HUDEP-2 (cell line): Measurements from ENCODE around the gene MGST2.

Experiments
- DNase-seq, 76 experiments: peaks; one replicate each; lab custom pipeline; 2025; ENCODE audit not compliant: unreplicated experiment in 76 of 76; lab: John Stamatoyannopoulos, UW

The MGST2 gene

DNA sequence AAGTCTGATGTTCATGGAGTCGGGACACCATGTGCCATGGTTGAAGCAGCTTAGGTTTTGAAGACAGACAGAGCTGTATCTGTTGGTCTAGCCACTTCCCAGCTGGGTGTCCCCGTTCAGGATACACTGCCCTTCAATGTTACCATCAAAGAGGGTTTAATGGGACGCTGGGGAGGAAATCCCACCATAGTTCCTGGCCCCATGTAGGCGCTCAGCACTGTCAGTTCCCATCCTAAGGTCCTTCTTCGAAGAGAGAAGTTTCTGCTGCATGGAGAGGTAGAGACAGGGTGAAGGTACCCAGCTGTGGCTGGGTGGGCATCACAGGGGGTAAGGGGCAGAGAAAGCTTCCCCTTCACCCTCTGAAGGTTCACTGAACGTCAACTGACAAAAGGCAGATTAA is 3.7 kb downstream of the MGST2 start:
- no peak for DNase-seq

GRCh38 chr4:139669890-139670289 is 4.3 kb downstream of the MGST2 start:
- no peak for DNase-seq

GRCh38 chr4:139670775-139671174 is 5.2 kb downstream of the MGST2 start:
- DNase-seq = no peak

DNA sequence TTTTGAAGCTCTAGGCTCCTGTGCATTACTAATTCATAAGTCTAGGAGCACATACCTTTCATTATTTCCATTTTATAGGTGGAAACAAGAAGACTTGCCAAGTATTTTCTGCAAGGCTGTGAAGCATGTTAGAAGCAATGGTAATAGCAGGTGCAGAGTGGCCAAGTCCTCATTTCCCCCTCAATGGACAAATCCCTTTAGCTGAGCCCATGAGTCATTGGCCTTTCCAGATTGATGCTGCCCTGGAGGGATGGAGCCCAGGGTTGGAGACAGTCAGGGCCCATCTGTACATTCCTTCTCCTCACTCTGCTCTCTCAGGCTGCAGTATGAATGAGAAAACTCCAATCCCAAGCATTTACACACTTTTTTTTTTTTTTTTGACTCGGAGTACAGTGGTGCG is 6.6 kb downstream of the MGST2 start:
- no peak for DNase-seq

- no peak for DNase-seq
These were observed 7.1 kb downstream of the MGST2 start for GRCh38 chr4:139672732-139673131.

DNA sequence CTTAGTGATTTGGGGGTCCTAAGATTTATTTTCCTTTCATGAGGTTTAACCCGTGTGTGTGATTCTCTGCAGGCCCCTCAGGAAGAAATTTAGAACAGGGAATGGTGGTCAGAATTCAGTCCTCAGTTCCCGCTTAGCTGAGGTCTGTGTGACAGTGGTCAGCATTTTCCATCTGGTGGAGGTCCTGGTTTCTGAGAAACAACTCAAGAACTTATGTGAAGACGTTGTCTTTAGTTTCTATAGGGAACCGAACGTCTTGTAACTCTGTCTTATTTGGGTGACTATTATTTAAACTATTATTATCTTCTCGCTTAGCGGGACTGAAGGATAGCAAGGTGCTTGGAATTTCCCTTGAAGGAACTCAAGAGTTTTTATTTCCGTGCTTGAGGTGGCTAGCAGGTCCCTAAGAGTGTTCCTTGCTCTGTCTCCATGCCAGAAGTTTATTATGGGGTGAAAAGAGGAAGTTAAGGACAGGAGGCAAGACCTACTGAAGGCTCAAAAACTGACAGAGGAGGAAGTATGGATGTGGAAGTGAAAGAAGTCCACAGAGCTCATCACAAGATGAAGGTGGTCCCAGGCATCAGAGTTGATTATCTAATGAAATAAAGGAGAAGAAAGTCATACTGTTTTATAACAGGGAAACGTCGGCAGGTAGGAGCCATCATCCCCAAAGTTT is 9.4 kb downstream of the MGST2 start:
- no peak for DNase-seq

DNA sequence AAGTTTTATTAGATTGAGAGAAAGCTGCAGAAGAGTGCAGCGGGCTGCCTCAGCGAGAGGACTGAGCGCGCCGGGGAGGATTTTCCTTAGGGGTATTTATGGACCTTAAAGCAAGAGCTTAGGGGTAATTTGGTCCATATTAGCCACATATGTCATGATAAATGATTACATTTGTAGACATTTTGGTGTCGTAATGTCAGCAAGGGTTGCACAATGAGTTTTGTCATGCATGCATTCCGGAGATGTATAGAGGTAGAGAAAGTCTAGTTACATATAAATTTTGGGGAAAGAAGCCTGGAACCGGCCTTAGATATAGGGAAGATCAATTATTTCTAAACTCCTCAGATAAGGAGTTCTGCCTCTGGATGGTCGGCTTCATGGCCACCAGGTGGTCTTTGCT is 10.0 kb downstream of the MGST2 start:
- DNase-seq = no peak

DNA sequence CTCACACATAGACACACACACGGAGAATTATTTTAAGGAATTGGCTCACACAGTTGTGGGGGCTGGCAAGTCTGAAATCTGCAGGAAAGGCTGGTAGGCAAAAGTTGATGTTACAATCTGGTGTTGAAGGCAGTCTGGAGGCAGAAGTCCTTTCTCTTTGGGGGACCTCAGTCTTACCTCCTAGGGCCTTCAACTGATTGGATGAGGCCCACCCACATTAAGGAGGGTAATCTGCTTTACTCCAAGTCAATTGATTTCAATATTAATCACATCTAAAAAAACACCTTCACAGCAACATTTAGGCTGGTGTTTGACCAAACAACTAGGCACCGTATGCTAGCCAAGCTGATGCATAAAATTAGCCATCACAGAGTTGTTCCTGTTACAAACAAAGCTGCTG is 10.7 kb downstream of the MGST2 start:
- no peak for DNase-seq

DNA sequence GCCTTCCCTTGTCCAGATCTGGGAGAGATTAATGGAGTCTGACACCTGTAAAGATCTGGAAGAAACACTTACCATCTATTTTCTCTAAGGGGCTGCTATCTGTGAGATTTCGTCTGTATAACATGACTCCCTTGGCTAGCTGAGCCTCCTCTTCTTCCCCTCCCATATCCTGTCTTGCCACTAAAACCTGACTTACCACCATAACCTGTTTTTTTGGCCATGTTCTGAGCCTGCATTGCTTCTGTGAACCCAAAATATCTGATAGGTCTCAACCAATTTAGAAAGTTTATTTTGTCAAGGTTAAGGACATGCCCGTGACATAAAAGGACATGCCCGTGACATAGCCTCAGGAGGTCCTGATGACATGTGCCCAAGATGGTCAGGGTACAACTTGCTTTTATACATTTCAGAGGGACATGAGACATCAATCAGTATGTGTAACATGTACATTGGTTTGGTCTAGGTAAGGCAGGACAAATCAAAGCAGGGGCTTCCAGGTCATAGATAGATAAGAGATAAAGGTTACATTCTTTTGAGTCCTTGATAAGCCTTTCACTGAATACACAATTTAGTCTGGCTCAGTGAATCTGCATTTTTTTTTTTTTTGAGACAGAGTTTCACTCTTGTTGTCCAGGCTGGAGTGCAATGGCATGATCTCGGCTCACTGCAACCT is 11.4 kb downstream of the MGST2 start:
- no peak for DNase-seq

DNA sequence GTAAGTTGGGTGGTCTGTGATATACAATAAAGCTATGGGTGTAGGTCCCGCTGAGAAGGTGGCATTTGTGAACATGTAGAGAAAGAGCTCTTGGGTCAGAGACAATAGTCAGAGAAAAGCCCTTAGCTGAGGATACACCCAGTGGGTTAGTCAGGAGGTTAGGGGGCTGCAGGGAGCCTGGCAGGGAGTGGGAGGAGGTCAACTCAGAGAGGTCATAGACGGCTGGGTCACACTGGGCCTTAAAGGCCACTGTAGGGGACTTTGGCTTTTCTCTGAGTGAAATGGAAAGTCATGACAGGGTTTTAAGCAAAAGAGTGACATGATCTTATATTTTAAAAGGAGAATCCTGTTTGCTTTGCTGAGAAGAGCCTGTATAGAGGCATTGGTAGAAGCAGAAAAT is 16.7 kb downstream of the MGST2 start:
- DNase-seq = no peak

DNA sequence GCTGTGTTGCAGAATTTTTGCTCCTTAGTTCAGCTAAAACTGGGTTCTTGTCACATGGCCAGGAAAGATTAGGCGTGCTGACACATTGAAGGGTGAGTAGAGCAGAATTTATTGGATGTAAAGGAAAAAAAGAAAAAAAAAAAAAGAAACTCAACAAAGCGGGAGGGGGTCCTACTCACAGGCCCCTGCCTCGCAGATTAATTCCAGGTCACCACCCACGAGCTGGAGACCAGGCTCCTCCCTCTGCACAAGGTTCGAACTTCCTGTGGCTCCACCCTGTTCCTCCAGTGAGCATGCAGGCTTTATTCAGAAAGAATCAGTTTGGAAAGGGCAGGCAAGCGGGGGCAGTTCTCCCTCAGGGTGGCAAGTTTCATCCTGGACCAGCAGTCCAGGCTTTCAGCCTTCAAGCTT is 17.1 kb downstream of the MGST2 start:
- DNase-seq = peak in 16 of 76 experiments; percentile 1 to 39 (median 24)

DNA sequence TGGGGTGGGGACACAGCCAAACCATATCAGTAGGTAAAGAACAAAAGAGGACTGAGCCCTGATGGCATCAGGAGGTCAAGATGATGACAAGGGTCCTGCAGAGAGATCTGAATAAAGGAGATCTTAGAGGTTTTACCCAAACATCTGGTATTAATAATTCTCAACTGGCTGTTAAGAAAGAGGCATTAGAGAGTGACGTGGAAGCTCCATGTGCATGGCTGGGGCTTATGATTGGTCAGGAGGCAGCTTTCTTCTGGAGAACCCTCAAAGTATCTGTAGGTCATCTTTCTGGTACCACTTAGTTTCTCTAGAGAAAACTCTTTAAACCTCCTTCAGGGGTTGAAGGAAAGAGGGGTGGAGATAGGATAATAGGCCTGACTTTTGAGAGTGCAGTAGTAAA is 18.7 kb downstream of the MGST2 start:
- no peak for DNase-seq

- peak in 63 of 76 experiments; percentile 2 to 82 (median 27) for DNase-seq
These were observed 19.6 kb downstream of the MGST2 start for GRCh38 chr4:139685180-139685579.

- peak in 1 of 76 experiments; percentile 14 for DNase-seq
These were observed 20.5 kb downstream of the MGST2 start for GRCh38 chr4:139686130-139686529.

DNA sequence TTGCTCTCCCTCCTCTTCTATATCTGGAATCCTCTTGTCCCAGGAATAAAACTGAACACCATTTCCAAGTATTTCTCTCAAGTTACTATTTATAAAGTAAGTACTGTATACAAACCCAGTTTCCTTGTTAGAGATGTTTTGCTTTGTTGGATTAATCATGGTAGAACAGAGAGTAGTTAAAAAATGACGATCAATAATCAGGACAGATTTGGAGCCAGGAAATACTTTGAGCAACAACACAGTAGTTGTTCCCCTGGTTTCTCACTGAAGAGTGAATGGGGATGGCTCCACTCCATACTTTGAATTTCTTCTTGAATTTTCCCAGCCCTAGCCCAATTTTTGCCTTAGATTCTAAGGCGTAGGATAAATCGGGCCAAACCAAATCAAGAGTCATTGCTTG is 21.4 kb downstream of the MGST2 start:
- no peak for DNase-seq

DNA sequence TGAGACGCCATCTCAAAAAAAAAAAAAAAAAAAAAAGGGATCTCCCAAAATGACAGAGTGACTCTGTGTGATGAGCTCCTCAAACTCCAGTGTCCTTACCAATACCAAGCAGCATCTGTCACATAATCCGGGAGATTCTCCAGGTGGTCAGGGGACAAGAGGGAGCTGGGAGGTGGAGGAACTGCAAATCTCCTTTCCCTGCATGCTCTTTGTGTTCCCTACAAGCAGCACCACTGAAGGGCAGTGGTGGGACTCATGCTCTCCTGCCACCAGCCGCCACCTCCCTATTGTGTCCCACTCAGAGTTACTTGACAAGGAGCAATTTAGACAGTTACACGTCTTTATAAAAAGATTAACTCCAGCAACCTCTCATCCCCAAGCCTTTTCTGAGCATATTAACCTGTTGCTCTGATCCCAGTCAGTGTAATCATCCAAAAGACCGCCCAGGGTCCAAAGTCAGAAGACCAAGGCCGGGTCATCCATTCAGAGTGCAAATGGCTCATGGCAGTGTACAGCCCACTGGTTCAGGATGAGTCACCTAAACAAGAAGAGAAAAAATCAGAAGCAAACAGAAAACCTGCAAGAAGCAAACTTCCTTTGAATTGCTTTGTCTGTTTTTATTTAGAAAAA is 23.6 kb downstream of the MGST2 start:
- no peak for DNase-seq

- no peak for DNase-seq
These were observed 24.8 kb downstream of the MGST2 start for GRCh38 chr4:139690419-139690818.

DNA sequence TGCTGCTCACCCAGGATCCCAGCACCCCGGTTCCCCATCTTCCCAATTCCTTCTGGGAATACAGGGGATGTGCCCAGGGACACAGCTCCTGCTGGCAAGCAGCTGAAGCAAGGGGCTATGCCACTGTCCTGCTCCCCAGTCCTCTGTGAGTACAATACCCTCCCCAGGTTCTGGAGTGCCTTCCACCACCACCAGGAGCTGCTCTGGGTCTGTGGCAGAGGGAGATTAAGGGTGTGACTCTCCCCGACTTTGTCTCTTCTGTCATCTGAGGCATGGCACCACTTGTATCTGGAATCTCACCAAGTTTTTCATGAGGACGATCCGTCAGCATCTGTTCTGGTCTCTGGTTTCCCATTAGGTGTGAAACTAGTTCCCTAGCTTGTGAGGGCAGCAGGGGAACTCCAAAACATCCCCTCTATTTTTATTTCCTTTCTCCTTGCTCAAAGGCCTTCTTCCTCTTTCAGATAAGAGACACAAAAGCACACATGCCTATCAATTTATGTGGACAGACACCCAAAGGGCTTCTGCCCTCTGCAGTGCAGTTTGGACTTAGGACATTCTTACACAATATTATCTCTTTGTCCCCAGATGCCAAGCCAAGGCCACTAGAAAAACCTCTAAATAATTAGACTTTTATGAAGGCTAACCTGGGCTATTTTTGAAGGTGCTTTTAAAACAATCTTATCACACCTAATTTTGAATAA is 26.8 kb downstream of the MGST2 start:
- peak in 72 of 76 experiments; percentile 2 to 77 (median 38) for DNase-seq

- no peak for DNase-seq
These were observed 29.0 kb downstream of the MGST2 start for GRCh38 chr4:139694522-139695107.

DNA sequence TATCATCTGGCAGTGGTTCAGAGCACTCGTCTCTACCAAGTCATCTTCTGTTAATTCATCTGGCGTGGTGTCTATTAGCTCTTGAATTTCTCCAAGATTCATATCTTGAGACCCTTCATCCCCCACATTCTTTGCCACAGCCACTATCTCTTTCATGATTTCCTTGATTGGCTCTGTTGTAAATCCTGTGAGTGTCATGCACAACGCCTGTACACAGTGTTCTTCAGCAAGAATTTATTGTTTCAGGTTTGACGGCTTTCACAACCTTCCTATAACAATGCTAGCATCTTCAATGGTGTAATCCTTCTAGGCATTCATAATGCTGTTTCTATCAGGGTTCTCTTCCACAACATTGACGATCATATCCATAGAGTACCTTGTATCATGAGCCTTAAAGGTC is 30.9 kb downstream of the MGST2 start:
- no peak for DNase-seq
